OCI-LY7 (cell line): ENCODE data around the gene EIF4E.

Experiments used
- CTCF ChIP-seq: fragments of 200-600 bp; sonication (generic); conservative IDR thresholded peaks from 2 replicates; pipeline ENCODE4 v1.5.1; 2014; ENCODE audit warnings: mild to moderate bottlenecking, antibody characterized with exemption, low read length, moderate library complexity, mixed read lengths
- EZH2phosphoT487 ChIP-seq: fragments of 200-600 bp; sonication (generic); IDR thresholded peaks from 2 replicates; pipeline ENCODE4 v1.6.1; 2018; ENCODE audit warnings: low read depth, borderline replicate concordance, mild to moderate bottlenecking, mixed run types, antibody characterized with exemption, low read length, moderate library complexity, mixed read lengths

GRCh38 chr4:98905297-98905696, 23.6 kb downstream of the EIF4E start:
- no peak for TF ChIP-seq CTCF
- TF ChIP-seq EZH2phosphoT487, result no peak
